Lung (tissue), 12 donors: Measurements from ENCODE around the gene SMIM44. TPM values are rescaled to one million over a fixed set of nuclear protein-coding genes. Genes with fewer than 3 reads are reported as not detected.

Experiments used
- ATAC-seq: fragments of 200-7000 bp; cut with Tn5 transposase; one replicate; pipeline ENCODE4 v1.9.1; 2020; ENCODE audit warnings: moderate number of reproducible peaks; ENCODE audit not compliant: insufficient read depth, low FRiP score
- DNase-seq, 3 donors: peaks; one replicate each; pipeline ENCODE4 v3.0.0-alpha.2; 2013 to 2017
- H3K27ac ChIP-seq, 2 donors: one replicate each; pipeline ENCODE4 v1.5.1; 2013; ENCODE audit warnings: mild to moderate bottlenecking in 2 of 2, moderate library complexity in 2 of 2, control low read depth in 1 of 2, inconsistent platforms in 1 of 2, low read depth in 1 of 2, low read length in 1 of 2
- H3K27me3 ChIP-seq, 3 donors: one replicate each; pipeline ENCODE4 v1.5.1; 2013; ENCODE audit warnings: low read length in 2 of 3; ENCODE audit not compliant: control insufficient read depth in 3 of 3, insufficient read depth in 3 of 3
- H3K36me3 ChIP-seq, 4 donors: one replicate each; pipeline ENCODE4 v1.5.1; 2013; ENCODE audit warnings: low read length in 4 of 4, mild to moderate bottlenecking in 1 of 4, moderate library complexity in 1 of 4; ENCODE audit not compliant: control insufficient read depth in 4 of 4, insufficient read depth in 4 of 4
- H3K4me1 ChIP-seq, 5 donors: one replicate each; pipeline ENCODE4 v1.5.1; 2013; ENCODE audit warnings: low read length in 5 of 5, mild to moderate bottlenecking in 2 of 5, moderate library complexity in 1 of 5; ENCODE audit not compliant: control insufficient read depth in 5 of 5, insufficient read depth in 5 of 5
- H3K4me3 ChIP-seq: one replicate; pipeline ENCODE4 v1.5.1; 2013; ENCODE audit warnings: mild to moderate bottlenecking, control low read depth, moderate library complexity
- H3K9ac ChIP-seq, 2 donors: one replicate each; pipeline ENCODE4 v1.5.1; 2013; ENCODE audit warnings: low read length in 2 of 2, control low read depth in 1 of 2; ENCODE audit not compliant: insufficient read depth in 1 of 2
- H3K9me3 ChIP-seq, 4 donors: one replicate each; pipeline ENCODE4 v1.5.1; 2013; ENCODE audit warnings: low read length in 3 of 4, mild to moderate bottlenecking in 1 of 4, moderate library complexity in 1 of 4; ENCODE audit not compliant: control insufficient read depth in 4 of 4, insufficient read depth in 3 of 4
- CTCF ChIP-seq: IDR thresholded peaks from 2 replicates; pipeline ENCODE4 v1.5.1; 2012; ENCODE audit warnings: mild to moderate bottlenecking; ENCODE audit errors: control extremely low read depth, extremely low read depth
- WGBS, 2 donors: extraction: QIAGEN DNeasy Blood & Tissue Kit; methylation state at CpG; one replicate each; pipeline ENCODE4 v1.1.7; 2013; 5-methylcytosine and 5-hydroxymethylcytosine counted together
- polyA plus RNA-seq, 2 donors: library from polyadenylated mRNA; stranded (reverse); fragments of 200-250 nt; gene quantifications; one replicate each; pipeline ENCODE4 v1.2.1, GENCODE V29; 2013
- total RNA-seq, 2 donors: library from RNA; depleted of rRNA in 1 of 2; stranded (reverse); fragments of >200 nt in 1 of 2; gene quantifications; one replicate each; pipeline ENCODE4 v1.2.1, GENCODE V29; 2014 to 2021
- donor health status: control.
- donor health status: control.
- donor health status: Bipolar disorder and iron deficiency.
- donor health status: healthy.
- donor health status: DM: yes; HTN: yes; CAD: no.

SMIM44 gene
- total and polyA plus RNA-seq, 4 donors: not detected

- H3K9ac ChIP-seq: no peak overlapping the region
- no peak overlapping the region for H3K4me3 ChIP-seq
- WGBS, 2 donors: 97 to 98% methylated on average over 55 of the region's 55 CpGs
- ATAC-seq (no peak), DNase-seq (no peak)
- no peaks in the 10 kb centered on the region for H3K4me1 ChIP-seq
- H3K27me3 ChIP-seq: no peaks in the 10 kb centered on the region
- peaks cover 6 to 48% (median 9%) of the 10 kb centered on the region in 4 donors for H3K36me3 ChIP-seq
- H3K27ac ChIP-seq: no peak overlapping the region
- no peak for TF ChIP-seq CTCF
- peaks cover 0 to 2% (median 0%) of the 10 kb centered on the region in 4 donors for H3K9me3 ChIP-seq
Observed at GRCh38 chr19:3491396-3492119, 8.3 kb upstream of the SMIM44 start.

- Histone ChIP-seq H3K4me3 (no peak overlapping the region), H3K27me3 (peaks cover 0 to 14% (median 13%) of the 10 kb centered on the region in 3 donors), H3K9ac (no peak overlapping the region), H3K27ac (no peak overlapping the region), H3K4me1 (peaks cover 0 to 3% (median 0%) of the 10 kb centered on the region in 5 donors), H3K36me3 (no peaks in the 10 kb centered on the region), H3K9me3 (no peaks in the 10 kb centered on the region)
- 66 to 78% methylated on average over 42 to 49 of the region's 49 CpGs for WGBS, 2 donors
- ATAC-seq (no peak), DNase-seq (no peak)
- TF ChIP-seq CTCF: no peak
Observed at GRCh38 chr19:3482507-3483225, 575 bp downstream of the SMIM44 start.

GRCh38 chr19:3481241-3482090 lies 1.8 kb downstream of the SMIM44 start:
- WGBS, 2 donors: 54 to 78% methylated on average over 38 of the region's 38 CpGs
- H3K9me3 ChIP-seq: no peaks in the 10 kb centered on the region

More at GRCh38 chr19:3481241-3482090, 1.8 kb downstream of the SMIM44 start:
- Histone ChIP-seq H3K9ac (no peak overlapping the region), H3K27ac (no peak overlapping the region), H3K4me3 (no peak overlapping the region), H3K4me1 (peaks cover 0 to 3% (median 0%) of the 10 kb centered on the region in 5 donors), H3K36me3 (no peaks in the 10 kb centered on the region), H3K27me3 (peaks cover 0 to 17% (median 13%) of the 10 kb centered on the region in 3 donors)
- no peak for TF ChIP-seq CTCF
- no peak for DNase-seq
- no peak for ATAC-seq
